GM12891 (cell line): Measurements from ENCODE around the gene TMEM170B.

Experiments
- DNase-seq: peaks from one replicate; pipeline ENCODE4 v3.0.0; 2011; ENCODE audit warnings: low spot score; ENCODE audit not compliant: insufficient read length
- FAIRE-seq: peaks from 2 replicates; lab custom pipeline; 2011; peaks lifted over from hg19 to GRCh38; lab: Jason Lieb, UNC
- PAX5 ChIP-seq: IDR thresholded peaks from 2 replicates; pipeline ENCODE4 v1.6.1; 2011; ENCODE audit warnings: low read length, moderate library complexity, mild to moderate bottlenecking; ENCODE audit not compliant: insufficient read depth, severe bottlenecking
- POLR2A ChIP-seq: IDR thresholded peaks from 2 replicates; pipeline ENCODE4 v1.6.1; 2011; ENCODE audit warnings: low read depth, low read length, control low read depth
- POLR2AphosphoS5 ChIP-seq: IDR thresholded peaks from 2 replicates; pipeline ENCODE4 v1.6.1; 2011; ENCODE audit warnings: low read depth, low read length, control low read depth
- POU2F2 ChIP-seq: IDR thresholded peaks from 2 replicates; pipeline ENCODE4 v1.6.1; 2011; ENCODE audit warnings: low read depth, mild to moderate bottlenecking, control low read depth, low read length, moderate library complexity
- SPI1 ChIP-seq: IDR thresholded peaks from 2 replicates; pipeline ENCODE4 v1.6.1; 2011; ENCODE audit warnings: low read depth, low read length, control low read depth
- TAF1 ChIP-seq: IDR thresholded peaks from 2 replicates; pipeline ENCODE4 v1.6.1; 2011; ENCODE audit warnings: low read depth, low read length, control low read depth

Gene TMEM170B

GRCh38 chr6:11496152-11497060 is 41.1 kb upstream of the TMEM170B start:
- TF ChIP-seq PAX5, result peak; percentile 17
- no peak for TF ChIP-seq POLR2AphosphoS5
- no peak for TF ChIP-seq TAF1
- peak; percentile 36; the same call in 1 of the 2 replicates for TF ChIP-seq SPI1
- TF ChIP-seq POLR2A, result no peak
- TF ChIP-seq POU2F2, result no peak
- FAIRE-seq, result peak; percentile 65
- DNase-seq, result peak; percentile 43

- DNase-seq, result no peak
- FAIRE-seq, result no peak
- TF ChIP-seq POLR2A, result no peak
- no peak for TF ChIP-seq TAF1
- TF ChIP-seq PAX5, result no peak
- no peak for TF ChIP-seq POU2F2
- no peak for TF ChIP-seq POLR2AphosphoS5
- no peak for TF ChIP-seq SPI1
Measured at GRCh38 chr6:11497107-11497506, 40.4 kb upstream of the TMEM170B start.

- DNase-seq, result no peak
- FAIRE-seq, result no peak
- TF ChIP-seq POLR2A (no peak), SPI1 (no peak), TAF1 (no peak)
Measured at GRCh38 chr6:11497881-11498280, 39.7 kb upstream of the TMEM170B start.

- no peak for FAIRE-seq
- DNase-seq, result no peak
- TF ChIP-seq POU2F2, result no peak
Measured at GRCh38 chr6:11500008-11500407, 37.5 kb upstream of the TMEM170B start.

GRCh38 chr6:11509471-11509870 is 28.1 kb upstream of the TMEM170B start:
- no peak for DNase-seq
- FAIRE-seq, result no peak
- TF ChIP-seq POU2F2, result no peak
- no peak for TF ChIP-seq POLR2A
- no peak for TF ChIP-seq POLR2AphosphoS5
- TF ChIP-seq PAX5, result no peak
- no peak for TF ChIP-seq TAF1
- no peak for TF ChIP-seq SPI1

- peak; percentile 92 for FAIRE-seq
- DNase-seq, result no peak
Measured at GRCh38 chr6:11514672-11515071, 22.9 kb upstream of the TMEM170B start.

GRCh38 chr6:11515763-11516162 is 21.8 kb upstream of the TMEM170B start:
- FAIRE-seq, result no peak
- no peak for DNase-seq
- TF ChIP-seq POLR2AphosphoS5, result no peak
- no peak for TF ChIP-seq TAF1
- no peak for TF ChIP-seq POU2F2
- TF ChIP-seq POLR2A, result no peak
- no peak for TF ChIP-seq PAX5
- no peak for TF ChIP-seq SPI1

More at GRCh38 chr6:11514672-11515071, 22.9 kb upstream of the TMEM170B start:
- TF ChIP-seq POLR2A, result peak; percentile 49; the same call in 1 of the 2 replicates
- TF ChIP-seq TAF1, result no peak
- peak; percentile 96 for TF ChIP-seq SPI1
- TF ChIP-seq POU2F2, result 0 out of 2 replicates have a peak, but pooled peaks have one; percentile 29
- peak; percentile 42 for TF ChIP-seq PAX5
- 0 out of 2 replicates have a peak, but pooled peaks have one; percentile 39 for TF ChIP-seq POLR2AphosphoS5

- FAIRE-seq (no peak), DNase-seq (no peak)
Measured at GRCh38 chr6:11522812-11523605, 14.5 kb upstream of the TMEM170B start.

GRCh38 chr6:11525468-11526155 is 11.9 kb upstream of the TMEM170B start:
- TF ChIP-seq POLR2AphosphoS5 (no peak), SPI1 (peak; percentile 44)
- DNase-seq (no peak), FAIRE-seq (no peak)

More at GRCh38 chr6:11522812-11523605, 14.5 kb upstream of the TMEM170B start:
- no peak for TF ChIP-seq PAX5
- no peak for TF ChIP-seq SPI1
- TF ChIP-seq POLR2A, result no peak
- no peak for TF ChIP-seq TAF1
- TF ChIP-seq POLR2AphosphoS5, result no peak
- no peak for TF ChIP-seq POU2F2
